ENCODE data around the gene COMMD2.

The COMMD2 gene

DNA sequence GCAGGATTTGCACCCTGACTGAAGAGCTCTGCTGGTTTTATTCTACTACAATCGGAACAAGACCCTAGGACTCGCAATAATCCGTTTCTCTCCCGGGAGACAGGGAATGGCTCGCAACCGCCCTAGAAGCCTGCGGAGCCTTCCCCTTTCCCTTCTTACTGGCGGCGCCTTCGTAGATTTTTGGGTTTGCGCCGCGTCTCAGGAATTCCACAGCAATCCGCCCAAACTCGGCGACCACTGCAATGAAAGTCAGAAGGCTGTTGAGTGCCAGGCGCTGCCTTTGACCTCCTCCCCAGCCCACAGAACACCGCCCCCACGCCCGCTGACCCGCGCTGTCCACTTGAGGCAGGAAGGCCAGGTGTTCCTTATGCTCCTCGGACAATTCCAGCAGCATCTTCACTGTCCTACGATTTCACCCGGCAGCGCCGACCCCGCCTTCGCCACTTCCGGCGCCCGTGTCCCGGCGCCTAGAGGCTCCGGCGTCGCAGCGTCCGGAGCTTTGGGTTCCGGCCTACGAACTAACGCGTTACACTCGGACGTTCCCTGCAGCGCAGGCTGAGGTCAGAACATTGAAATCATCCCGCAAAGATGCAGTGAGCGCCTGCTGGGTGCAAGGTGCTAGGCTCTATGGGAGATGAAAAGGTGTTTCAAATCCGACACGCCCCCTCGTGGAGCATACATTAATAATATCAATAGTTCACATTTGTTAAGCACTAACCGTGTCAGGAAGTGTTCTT lies at the start of gene COMMD2:
TSS of gene COMMD2 (minus strand) at position 439 of the 737 bp plus-strand sequence. CDS start at position 394, 45 bp downstream.
- peak; percentile 85 for DNase-seq

DNA sequence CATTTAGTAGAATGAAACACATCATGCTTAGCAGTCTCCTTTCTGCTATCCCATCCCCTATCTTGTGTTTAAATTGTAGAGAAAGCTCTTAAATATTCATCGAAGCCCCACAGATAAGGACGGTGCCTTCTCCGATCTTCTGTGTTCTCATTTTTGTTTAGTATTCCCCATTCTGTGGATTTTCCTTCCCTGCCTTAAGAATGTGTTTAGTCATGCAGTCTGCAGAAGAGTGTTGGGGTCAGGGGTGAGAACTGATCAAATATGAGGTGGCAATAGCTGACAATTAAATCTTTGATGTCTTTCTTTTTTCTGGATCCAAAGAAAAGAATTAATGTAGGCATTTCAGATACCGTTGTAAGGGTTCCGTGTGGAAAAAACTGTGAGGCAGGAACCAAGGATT lies 49.4 kb upstream of the COMMD2 start:
- no peak for DNase-seq

DNA sequence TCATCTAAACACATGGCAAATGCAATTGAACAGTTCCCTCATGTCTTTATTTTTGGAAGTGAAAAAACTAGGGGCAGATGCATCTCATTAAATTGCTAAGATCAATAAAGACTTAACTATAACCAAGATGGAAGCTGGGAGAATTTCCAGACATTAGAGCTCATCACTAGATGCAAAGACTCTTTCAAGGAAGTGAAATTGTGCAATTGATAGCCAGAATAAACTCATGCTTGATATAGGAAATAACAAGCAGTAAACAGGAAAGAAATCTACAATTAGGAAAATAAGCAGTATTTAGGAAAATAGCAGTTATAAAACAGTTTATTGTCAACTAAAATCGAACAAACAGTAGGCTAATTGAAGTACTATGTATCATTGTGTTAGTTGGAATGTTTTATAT lies 48.9 kb upstream of the COMMD2 start:
- no peak for DNase-seq

DNA sequence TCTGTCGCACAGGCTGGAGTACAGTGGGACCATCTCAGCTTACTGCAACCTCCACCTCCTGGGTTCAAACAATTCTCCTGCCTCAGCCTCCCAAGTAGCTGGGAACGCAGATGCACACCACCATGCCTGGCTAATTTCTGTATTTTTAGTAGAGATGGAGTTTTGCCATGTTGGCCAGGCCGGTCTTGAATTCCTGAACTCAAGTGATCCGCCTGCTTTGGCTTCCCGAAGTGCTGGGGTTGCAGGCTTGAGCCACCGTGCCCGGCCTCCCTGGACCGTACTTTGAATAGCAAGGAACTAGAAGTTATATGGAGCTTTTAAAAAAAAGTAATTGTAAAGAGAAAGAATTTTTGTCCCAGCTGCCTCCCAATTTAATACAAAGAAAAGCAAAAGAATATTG lies 48.4 kb upstream of the COMMD2 start:
- no peak for DNase-seq

DNA sequence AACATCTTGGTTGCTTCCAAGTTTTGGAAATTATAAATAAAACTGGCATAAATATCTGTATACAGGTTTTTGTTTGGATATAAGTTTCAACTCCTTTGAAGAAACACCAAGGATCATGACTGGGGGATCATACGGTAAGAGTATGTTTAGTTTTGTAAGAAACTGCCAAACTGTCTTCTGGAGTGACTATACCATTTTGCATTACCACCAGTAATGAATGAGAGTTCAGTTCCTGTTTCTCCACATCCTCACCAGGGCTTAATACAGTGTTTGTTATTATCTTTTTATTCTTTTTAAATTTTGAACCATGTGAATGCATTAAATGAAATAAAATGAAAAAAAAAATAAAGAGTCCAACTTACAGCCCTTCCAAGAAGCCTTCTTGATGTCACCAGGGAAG lies 43.7 kb upstream of the COMMD2 start:
- no peak for DNase-seq

DNA sequence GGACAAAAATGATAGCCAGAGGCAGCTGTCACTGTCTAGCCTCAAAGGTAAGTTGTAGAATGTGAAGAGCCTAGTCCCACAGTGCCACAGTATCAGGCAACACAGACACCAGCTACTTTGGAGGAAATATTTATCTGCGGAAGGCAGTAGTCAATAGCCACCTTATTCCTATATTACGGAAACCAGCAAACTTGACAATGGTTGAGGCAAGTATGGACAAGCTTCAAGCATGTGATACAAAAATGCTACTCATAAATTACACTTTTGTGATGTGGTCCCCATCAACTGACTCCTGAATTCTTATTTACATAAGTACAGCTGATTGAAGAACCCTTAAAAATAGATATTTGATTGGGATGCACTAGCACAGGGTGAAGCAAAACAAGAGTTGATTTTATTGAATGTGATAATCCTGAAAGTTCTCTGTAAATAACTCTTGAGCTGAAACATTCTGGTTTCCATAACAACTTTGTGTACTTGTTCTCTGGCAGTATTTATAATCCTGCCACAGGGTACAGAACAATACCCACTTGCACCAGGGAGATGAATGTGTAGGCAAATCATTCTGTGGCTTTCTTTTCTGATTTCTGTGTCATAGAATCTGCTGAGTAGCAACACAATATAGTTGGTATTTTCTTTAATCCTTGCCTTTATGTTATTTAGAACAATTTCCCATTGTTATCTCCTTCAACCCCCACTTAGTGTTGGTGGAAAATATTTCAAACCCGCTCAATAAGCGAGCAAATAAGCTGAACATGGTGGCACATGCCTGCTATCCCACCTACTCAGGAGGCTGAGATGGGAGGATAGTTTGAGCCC lies 40.4 kb upstream of the COMMD2 start, which contains the start of gene ANKUB1:
TSS of gene ANKUB1 (minus strand) at position 103 of the 819 bp plus-strand sequence. CDS start 188 bp downstream, outside the sequence.
- DNase-seq = no peak

DNA sequence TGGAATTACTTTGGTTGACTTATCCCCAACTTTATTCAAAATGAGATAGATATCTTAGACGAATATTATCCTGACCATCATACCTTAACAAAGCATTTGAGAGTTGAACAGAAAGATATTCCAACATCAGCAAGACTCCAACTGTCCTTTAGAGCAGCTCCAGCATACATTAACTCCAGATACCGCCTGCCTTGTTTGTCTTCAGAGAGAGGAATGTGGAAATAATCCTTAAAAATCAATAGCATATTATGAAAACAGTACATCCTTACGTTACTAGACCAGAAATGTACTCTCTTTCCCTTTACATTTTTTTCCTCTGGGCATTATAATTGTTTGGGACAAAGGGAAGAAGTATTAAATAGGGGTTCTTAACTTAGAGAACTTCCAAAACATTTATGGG lies 38.4 kb upstream of the COMMD2 start:
- DNase-seq = no peak

DNA sequence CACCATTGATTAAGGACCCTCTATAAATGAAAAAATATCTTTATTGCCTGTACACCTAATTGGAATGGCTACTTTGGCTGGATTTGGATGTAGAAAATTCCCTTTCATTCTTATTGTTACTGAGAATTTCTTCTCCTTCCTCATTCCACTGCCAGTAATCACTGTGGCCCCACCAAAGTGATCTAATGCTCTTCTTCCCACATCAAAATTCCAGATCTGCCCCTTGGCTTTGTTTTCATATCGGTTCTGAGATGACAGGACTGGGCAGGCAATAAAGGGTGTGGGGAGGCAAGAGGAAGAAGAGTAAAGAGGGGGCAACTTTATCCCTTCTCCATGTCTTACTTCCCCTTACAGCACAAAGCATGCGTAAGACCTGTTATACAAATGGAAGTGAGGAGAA lies 38.0 kb upstream of the COMMD2 start:
- DNase-seq = no peak

DNA sequence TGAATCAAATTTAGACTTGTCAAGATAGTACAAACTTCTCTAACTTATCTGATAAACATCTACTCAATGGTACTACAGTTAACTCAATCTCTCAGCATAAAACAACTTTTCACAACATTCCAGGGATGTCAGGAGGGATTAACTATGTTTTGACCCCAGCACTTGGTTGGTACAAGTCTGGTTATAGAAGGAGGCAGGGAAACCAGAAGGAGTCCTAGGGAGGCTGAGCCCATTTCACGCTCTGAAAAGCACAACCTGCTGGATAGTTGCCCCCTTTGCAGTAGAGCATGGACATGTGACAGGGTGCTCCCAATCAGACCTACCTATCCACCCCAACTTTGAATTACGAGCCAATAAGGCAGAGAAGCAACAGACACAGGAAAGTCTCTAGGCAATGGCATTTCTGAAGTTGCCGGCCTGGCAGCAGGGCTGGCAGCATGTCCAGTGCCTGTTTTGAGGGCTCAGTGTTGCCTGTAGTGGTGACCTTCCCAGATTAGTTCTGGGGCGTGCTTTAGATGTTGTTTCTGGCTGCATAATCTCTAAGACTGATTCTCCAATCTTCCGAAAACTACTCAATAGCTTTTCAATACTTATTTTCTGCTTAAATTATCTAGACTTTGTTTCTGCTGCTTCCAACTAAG lies 31.9 kb upstream of the COMMD2 start:
- DNase-seq = no peak

DNA sequence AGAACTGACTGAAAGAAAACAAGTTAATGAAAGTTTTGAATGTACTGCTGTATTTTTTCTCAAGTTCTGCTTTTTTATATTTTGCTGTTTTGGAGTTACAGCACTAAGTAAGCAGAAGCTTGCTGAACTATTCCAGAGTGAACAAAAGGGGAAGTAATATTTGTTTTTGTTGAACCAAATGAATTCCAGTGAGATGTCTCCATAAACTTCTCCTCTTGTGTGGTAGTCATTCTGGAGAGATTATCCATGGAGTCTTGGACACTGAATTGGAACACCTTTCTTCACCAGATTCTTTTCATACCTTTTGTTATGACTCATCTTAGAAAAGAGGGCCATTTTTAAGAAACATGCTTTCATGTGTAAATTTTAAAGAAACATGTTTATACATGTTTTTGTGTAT lies 31.3 kb upstream of the COMMD2 start:
- DNase-seq = no peak

DNA sequence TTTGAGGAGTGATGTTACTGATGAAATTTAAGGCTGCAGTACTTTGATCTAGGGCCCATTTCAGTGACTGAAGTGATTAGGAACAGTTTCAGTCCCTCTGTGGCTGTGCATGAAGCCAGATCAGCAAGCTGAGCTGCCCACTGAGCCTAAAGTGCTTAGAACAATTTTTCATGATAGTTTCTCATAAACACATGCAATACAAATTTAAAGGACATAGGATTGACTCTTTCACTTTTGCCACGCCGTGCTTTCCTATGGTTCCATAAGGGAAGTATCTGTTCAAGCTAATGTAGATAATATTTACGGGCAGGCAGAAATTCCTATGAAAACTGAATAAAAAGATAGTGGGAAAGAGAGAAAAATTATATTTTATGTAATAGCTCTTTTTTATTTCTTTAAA lies 29.5 kb upstream of the COMMD2 start:
- DNase-seq = no peak

DNA sequence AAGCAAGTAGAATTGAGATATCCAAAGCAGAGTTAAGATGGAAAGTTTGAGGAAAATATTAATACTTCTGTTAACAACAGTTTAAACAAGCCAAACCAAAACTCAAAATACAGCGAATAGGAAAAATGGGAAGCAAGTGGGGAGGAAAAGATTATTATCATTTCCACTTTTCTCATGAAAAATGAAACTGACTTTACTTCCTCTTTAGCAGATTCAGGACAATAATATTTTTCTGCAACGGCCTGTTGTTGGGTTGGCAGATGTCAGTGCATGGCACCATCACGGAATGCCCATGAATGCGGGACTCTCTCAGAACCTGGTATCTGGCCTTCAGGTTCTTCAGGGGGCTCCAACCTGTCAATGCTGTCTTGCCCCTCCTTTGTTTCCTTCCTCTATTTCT lies 28.9 kb upstream of the COMMD2 start:
- no peak for DNase-seq

DNA sequence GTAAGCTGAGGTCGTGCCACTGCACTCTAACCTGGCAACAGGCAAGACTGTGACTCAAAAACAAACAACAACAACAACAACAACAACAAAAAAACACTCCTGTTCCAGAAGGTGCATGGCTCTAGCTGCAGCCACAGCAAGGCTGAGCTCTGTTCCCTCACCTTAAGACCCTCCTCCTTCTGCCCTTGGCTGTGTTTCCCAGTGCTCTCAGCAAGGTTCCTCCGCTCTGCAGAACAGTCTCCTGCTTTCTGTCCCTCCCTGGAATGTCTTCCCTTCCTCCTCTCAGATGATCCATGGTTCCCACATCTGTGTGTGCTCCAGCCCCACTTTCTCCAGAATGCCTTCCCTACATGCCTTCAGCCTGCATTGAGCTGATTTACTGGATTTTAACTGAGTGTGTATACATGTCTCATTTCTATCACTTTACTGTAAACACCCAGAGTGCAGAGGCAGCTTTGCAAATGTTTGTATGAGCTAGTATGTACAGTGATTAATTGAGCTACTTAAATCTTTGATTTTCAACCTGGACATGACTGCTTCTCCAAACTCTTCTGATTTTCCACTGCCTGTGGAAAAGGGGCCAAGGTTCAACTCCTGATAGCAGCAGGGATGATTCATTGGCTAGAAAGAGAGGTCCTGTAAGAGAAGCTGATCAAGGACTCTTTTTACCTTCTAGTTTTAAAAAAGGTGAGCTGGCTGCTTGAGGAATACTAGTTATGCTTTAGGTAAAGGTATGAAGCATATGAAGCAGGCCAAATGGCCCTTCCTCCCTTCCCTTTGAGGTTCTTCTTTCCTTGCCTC lies 25.3 kb upstream of the COMMD2 start:
- no peak for DNase-seq

DNA sequence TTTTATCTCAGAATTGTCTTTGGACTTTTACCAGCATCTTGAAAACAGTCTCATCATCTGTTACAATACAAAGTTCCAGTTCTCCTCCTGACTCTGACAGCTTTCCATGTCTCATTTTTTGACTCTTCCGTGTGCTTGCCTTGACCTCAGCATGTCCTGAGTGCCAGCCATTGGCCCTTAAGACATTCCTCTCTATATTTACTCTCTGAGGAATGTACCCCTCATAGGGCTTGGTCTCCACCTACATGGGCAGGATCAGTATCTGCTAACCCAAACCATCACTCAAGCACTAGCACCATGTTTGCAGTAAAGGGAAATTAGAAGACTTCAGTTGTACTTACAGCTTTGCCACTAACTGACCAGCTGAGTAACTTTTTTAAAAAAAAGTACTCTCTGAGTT lies 23.9 kb upstream of the COMMD2 start:
- no peak for DNase-seq

DNA sequence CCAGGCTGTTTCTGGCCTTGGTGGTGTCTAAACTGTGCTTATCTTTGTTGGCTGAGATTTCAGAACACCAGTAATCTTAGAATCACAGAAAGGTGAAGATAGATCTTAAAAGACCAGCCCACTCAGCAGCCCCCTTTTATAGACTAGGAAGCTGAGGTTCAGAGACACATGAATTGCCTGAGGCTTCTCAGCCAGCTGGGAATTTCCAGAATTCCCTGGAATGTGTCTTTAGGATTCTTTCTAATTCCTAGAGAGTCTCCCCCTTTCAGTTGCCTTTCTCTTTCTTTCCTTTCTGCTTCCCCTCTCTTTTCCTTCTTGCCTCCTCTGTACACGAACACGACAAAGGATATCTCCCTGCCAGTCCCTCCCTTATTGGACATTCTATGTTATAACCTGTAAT lies 20.6 kb upstream of the COMMD2 start:
- no peak for DNase-seq

DNA sequence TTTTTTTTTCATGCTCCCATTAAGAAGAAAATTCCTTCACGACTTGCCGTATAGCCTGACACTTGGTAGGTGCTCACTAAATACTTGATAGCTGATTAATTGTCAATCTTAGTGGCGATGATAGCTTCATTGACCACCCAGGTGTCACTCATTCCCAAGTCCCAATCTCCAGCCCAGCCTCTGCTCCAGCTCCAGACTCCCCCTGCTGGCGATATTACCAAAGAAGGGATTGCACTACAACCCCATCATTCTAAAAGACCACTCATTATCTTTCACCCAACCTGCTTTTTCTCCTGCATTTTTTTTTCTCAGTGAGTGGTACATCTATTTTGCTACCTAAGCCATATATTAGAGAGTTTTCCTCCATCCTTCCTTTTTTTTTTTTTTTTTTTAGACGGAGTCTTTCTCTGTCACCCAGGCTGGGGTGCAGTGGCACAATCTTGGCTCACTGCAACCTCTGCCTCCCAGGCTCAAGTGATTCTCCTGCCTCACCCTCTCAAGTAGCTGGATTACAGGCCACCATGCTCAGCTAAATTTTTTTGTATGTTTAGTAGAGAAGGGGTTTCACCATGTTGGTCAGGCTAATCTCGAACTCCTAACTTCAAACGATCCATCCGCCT lies 19.5 kb upstream of the COMMD2 start:
- DNase-seq = peak; percentile 67

DNA sequence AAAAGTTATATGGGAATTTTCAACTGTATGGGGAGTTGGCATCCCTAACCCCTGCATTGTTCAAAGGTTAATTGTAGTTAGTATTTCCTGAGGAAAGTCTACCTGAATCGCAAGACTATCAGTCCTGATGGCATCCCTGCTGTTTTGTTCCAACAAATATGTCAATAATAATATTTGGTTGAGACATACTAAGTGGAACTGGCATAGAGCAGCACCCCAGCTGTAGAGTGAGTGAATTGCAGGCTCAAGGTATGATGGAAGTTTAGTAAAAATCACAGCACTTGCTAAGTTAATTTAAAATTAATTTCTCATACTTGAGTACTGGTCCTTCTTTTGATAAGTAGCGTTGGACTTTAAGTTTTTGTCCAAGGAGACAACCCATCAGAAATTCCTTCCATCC lies 18.0 kb upstream of the COMMD2 start:
- no peak for DNase-seq

DNA sequence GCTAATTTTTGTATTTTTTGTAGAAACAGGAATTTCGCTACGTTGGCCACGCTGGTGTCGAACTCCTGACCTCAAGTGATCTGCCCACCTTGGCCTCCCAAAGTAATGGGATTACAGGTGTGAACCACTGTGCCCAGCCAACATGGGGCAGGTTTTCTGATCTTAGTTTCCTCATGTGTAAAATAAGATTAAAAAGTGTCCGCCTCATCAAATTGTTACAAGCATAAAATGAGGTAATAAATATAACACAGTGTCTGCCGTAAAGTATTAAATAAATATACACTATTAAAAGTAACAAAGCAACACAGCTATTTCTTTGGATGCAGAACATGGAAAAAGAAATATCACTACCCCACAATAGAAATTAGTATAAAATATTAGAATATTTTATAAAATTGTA lies 16.4 kb upstream of the COMMD2 start:
- no peak for DNase-seq

DNA sequence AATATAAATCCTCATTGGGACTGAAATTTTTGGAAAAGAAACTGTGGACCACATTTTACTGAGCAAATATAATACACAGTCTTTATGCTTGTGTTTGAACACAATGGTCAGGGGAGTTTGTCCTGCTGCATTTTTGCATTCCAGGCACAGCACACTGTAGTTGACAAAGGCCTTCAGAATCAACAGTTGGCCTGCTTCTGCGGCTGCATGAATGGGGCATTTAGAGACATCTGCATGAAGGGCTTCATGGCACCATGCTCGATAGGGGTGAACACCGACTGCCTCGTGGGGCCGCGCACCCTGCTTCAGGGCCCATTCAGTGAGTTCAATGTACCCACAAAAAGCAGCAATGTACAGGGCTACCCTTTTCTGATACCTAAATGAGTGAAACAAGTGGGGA lies 15.4 kb upstream of the COMMD2 start:
- no peak for DNase-seq

DNA sequence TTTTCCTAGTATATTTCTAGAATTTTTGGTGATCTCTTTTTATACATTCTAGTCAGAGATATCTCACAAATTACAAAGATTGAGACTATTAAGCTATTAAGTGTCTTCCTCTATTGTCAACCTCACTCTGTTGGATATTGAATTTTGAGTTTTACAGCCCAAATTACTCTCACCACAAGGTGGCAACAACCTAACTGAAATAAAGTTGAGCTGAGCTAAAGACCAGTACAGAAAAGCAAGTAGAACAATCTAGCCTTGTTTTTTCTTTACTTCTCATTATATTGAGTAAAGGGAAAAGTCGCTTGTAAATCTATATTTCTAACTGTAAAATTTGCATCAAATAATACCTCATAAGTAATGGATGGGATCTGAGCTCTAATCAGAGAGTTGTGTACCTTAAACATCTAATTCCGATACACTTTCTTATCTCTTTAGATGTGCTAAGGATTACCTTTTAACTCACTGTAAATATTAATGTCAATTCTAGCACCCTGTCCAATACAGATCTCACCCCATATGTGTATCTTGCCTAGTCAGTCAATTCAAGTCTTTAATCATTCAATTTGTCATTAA lies 13.6 kb upstream of the COMMD2 start:
- DNase-seq = no peak

DNA sequence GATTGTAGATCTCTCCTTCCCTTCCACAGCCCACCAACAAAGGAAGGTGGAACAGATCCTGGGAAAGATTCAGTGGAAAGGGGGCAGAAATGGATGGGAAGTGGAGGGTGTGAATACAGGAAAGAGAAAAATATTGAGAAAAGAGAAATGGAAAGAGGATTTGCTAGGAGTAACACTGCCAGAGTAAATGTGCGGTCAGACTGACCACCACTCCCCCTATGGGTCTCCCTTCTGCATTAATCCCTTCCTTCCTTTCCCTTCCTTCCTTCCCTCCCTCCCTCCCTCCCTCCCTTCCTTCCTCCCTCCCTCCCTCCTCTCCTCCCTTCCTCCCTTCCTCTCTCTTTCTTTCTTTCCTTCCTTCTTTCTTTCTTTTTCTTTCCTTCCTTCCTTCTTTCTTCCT lies 12.0 kb upstream of the COMMD2 start:
- DNase-seq = no peak

DNA sequence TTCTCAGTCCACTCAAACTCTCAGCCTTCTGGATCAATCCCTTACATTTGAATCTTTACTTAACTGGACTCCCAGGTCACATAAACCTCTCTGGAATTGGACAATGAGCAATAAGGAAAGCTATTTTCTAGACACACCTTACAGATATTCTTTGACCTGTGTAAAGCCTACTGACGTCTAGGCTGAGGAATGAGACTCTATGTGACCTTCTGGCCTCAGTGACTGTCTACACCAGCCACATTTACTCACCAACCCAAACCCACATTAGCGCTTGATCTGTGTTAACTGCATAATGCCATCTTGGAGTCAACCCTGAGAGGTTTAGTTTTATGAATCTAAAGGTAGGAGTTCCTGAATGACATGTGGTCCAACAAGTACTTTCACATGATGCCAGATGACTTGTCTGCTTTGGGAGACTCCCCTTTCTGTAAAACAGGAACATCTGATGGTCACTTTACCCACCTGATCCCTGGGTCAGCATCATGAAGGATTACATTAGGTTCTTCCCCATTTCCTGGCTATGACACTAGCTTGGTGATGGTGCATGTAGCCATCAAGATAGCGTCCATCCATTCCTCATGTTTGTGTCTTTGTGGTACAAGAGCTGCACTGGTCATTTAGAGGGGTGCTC lies 11.4 kb upstream of the COMMD2 start:
- no peak for DNase-seq

All from activated CD8-positive, alpha-beta memory T cell treated with anti-CD3 and anti-CD28 coated beads, Interleukin-2, amount 50 U/mL, for 48 hours (primary cell).